Stimulated activated CD8-positive, alpha-beta memory T cell treated with anti-CD3 and anti-CD28 coated beads, Interleukin-12 subunit alpha, Interleukin-12 subunit beta, amount 100 ng/mL, for 4 hours (primary cell): ENCODE data around the gene SHROOM2.
"Not testable (repeated sequence)": the region's sequence is repeated elsewhere in the genome, so short reads cannot be mapped to it uniquely, and the experiment has no call there.

Experiments
- DNase-seq: peaks from one replicate; pipeline ENCODE4 v3.0.0-alpha.2; 2020; ENCODE audit warnings: low read depth

Gene SHROOM2, protein sequence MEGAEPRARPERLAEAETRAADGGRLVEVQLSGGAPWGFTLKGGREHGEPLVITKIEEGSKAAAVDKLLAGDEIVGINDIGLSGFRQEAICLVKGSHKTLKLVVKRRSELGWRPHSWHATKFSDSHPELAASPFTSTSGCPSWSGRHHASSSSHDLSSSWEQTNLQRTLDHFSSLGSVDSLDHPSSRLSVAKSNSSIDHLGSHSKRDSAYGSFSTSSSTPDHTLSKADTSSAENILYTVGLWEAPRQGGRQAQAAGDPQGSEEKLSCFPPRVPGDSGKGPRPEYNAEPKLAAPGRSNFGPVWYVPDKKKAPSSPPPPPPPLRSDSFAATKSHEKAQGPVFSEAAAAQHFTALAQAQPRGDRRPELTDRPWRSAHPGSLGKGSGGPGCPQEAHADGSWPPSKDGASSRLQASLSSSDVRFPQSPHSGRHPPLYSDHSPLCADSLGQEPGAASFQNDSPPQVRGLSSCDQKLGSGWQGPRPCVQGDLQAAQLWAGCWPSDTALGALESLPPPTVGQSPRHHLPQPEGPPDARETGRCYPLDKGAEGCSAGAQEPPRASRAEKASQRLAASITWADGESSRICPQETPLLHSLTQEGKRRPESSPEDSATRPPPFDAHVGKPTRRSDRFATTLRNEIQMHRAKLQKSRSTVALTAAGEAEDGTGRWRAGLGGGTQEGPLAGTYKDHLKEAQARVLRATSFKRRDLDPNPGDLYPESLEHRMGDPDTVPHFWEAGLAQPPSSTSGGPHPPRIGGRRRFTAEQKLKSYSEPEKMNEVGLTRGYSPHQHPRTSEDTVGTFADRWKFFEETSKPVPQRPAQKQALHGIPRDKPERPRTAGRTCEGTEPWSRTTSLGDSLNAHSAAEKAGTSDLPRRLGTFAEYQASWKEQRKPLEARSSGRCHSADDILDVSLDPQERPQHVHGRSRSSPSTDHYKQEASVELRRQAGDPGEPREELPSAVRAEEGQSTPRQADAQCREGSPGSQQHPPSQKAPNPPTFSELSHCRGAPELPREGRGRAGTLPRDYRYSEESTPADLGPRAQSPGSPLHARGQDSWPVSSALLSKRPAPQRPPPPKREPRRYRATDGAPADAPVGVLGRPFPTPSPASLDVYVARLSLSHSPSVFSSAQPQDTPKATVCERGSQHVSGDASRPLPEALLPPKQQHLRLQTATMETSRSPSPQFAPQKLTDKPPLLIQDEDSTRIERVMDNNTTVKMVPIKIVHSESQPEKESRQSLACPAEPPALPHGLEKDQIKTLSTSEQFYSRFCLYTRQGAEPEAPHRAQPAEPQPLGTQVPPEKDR (N-terminal part only)

DNA sequence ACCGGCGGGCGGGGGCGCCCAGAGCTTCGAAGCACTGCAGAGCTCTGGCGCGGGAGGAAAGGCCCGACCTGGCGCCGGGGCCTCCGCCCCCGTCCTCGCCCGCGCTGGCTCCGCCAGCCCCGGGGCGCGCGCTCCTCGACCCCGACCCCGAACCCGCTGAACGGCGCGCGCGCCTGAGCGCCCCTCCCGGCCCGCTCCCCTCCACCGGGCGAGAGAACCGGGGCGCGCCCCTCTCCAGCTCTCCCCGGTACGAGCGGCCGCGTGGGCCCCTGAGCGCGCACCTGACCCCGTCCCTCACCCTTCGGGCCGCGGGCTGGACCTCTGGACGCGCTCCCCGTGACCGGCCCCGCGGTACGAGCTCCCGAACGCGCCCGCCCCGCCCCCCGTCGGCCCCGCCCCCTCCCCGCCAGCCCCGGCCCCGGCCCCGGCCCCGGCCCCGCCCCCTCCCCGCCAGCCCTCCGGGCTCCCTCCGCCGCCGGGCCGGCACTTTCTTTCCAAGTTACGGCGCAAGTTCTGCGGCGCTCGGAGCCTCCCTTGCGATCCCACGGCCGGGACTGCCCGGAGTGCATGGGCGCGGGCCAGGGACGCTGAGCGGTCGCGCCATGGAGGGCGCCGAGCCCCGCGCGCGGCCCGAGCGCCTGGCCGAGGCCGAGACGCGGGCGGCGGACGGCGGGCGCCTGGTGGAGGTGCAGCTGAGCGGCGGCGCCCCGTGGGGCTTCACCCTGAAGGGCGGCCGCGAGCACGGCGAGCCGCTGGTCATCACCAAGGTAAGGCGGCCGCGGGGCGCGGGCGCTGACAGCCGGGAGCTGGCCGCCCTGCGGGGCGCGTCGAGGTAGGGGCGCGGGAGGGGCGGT lies at the start of gene SHROOM2:
SHROOM2 (plus strand) TSS at position 486 of the 854 bp plus-strand sequence; CDS start at position 603, 117 bp downstream.
- no peak for DNase-seq

GRCh38 chrX:9737363-9737762 lies 48.9 kb upstream of the SHROOM2 start:
- no peak for DNase-seq

DNA sequence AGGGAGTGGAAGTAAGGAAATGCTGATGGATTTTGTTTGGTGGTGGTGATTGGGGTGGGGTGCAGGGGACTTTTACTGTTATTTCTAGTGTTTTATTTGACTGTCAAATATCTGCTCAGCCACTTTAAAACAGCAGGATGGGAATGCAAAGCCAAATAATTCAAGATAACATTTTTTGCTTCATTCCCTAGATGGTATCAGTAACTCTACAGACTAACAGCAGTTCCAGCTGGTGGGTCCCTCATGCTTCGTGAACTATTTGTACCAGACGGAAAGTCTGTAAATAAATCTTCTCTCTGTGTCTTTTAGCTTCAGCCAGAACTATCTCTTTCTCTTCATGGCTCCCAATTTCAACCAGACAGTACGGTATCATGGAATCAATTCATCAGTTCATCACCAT lies 48.1 kb upstream of the SHROOM2 start:
- no peak for DNase-seq

GRCh38 chrX:9739130-9739529 lies 47.1 kb upstream of the SHROOM2 start:
- DNase-seq: no peak

- no peak for DNase-seq
Observed at GRCh38 chrX:9745417-9746115, 40.7 kb upstream of the SHROOM2 start.

- no peak for DNase-seq
Observed at GRCh38 chrX:9746148-9746888, 39.9 kb upstream of the SHROOM2 start.

DNA sequence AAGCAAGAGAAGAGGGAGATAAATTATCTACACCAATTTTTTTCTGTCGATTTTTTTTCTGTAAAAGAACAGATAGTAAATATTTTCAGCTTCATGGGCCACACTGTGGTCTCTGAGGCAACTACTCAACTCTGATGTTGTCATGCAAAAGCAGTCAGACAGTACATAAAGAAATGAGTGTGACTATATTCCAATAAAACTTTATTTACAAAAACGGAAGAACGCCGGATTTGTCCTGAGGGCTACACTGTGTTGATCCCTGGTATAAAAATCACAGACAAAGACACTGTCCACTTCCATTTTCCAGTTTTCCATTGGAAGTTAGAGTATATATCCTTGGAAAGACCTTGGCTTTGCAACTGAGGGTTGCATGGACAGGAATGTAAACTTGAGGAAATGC lies 38.6 kb upstream of the SHROOM2 start:
- DNase-seq: no peak

DNA sequence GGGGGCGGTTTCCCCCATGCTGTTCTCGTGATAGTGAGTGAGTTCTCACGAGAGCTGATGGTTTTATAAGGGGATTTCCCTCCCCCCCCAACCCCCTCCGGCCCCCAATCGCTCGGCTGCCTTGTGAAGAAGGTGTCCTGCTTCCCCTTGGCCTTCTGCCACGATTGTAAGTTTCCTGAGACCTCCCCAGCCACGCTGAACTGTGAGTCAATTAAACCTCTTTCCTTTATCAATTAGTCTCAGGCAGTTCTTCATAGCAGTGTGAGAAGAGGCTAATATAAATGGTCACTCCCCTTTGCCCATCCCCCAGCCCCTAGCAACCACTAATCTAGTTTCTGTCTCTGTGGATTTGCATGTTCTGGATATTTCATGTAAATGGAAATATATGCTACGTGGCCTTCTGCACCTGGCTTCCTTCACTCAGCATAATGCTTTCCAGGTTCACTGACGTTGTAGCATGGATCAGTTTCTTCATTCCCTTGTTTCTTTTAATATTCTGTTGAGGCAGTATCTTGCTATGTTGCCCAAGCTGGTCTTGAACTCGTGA lies 37.0 kb upstream of the SHROOM2 start:
- DNase-seq: no peak

DNA sequence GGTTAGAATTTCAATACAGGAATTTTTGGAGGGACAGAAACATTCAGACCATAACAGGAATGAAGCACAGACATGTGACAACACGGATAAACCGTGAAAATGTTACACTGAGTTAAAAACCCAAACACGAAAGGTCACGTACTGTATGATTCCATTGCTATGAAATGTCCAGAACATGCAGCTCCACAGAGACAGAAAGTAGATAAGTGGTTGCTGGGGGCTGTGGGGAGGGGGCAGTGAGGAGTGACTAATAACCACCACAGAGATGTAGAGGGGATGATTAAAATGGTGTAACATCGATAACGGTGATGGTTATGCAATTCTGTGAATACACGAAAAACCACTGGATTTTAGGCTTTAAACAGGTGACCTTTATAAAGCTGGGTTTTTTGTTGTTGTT lies 28.9 kb upstream of the SHROOM2 start:
- DNase-seq: no peak

DNA sequence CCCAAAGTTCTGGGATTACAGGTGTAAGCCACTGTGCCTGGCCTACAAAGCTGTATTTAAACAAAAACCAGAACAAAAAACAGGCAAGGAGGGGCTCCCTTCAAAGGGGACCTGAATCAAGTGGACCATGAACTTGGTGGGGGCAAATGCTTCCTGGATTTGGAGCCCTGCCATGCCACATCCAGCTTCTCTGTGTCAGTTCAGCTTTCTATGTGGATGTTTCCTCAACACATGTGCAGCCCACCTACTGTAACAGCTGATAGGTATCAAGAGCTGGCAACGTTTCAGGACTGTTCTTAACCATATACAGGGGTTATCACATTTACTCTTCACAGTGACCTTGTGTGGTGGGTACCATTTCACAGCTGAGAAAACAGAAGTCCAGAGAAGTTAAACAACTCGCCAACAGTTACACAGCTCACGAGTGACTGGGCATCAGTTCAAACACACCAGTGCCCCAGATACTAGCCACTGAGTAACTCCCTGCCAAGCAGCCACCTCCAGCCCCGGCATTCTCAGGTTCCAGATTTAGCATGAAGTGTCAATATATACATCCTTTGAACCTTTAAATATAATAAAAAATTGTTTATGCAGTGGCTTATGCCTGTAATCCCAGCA lies 28.1 kb upstream of the SHROOM2 start:
- DNase-seq: no peak

GRCh38 chrX:9759337-9759736 lies 26.9 kb upstream of the SHROOM2 start:
- no peak for DNase-seq

- DNase-seq: no peak
Observed at GRCh38 chrX:9765072-9765736, 21.0 kb upstream of the SHROOM2 start.

DNA sequence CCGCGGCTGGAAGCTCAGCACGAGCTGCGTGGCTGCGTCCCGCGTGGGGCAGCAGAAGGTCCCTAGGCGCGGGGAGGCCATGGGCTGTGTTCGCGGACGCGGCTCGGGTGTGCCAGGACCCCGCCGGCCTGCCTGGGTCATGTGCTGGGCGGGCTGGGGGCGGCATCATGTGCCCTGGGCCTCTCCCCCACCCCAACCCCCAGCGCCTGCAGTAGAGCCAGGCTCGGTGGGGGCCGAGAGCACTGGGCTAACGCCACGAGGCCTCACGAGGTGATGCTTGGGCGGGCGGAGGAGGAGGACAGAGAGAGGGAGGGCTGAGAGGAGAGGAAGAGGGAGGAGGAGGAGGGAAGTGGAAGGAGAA lies 20.5 kb upstream of the SHROOM2 start, which contains the start of gene GPR143:
GPR143 (minus strand) TSS at position 111 of the 361 bp plus-strand sequence; CDS start at position 81, 30 bp downstream.
- DNase-seq: no peak

DNA sequence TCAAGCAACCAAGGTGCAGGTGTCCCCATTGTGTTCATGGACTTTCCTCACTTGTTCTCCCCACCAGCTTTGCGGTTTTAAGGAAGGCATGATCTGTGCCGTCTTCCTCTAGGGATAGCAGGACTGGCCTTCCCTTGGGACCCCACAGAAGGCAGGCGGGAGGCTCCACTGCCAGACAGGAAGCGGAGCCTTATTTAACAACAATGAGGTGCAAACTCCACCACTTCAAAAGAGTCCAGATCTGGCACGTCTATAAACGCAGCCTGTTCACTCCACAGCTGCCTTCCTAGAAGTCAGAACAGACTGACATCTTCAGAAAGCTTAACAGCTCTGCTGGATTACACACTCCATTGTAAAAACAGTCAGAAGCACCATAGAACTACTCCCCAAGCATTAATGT lies 18.9 kb upstream of the SHROOM2 start:
- no peak for DNase-seq

DNA sequence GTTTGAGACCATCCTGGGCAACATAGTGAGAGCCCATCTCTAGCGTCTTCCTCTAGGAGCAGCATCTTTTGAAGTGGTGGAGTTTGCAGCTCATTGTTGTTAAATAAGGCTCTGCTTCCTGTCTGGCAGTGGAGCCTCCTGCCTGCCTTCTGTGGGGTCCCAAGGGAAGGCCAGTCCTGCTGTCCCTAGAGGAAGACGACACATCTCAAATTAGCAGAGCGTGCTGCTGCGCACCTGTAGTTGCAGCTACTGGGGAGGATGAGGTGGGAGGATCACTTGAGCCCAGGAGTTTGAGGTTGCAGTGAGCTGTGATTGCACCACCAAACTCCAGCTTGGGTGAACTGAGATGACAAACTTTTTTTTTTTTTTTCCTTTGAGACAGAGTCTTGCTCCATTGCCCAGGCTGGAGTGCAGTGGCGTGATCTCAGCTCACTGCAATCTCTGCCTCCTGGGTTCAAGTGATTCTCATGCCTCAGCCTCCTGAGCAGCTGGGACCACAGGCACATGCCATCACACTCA lies 17.8 kb upstream of the SHROOM2 start:
- DNase-seq: not testable (repeated sequence)

GRCh38 chrX:9770319-9770718 lies 15.9 kb upstream of the SHROOM2 start:
- no peak for DNase-seq

DNA sequence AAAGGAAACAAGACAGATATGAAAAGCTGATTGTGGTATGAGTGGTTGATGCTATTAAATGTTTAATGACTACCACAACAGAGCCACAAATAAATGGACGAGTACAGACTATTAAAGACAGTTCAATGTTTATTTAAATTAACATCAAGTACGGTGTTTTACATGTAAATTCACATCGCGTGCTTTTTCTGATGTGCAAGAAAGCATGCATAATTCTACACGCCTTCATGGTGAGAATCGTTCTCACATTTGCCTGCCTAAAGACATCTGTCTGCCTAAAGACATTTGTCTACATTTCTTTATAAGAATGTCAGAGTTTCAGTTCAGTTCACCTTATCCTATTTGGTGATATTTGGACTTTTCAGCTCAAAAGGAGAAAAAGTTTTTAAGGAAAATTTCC lies 13.3 kb upstream of the SHROOM2 start:
- DNase-seq: no peak

GRCh38 chrX:9775930-9776329 lies 10.3 kb upstream of the SHROOM2 start:
- no peak for DNase-seq
